HG03460 (cell line): ENCODE data around the gene OPTC.
"Not testable (repeated sequence)": the region's sequence is repeated elsewhere in the genome, so short reads cannot be mapped to it uniquely, and the experiment has no call there.

ENCODE experiments used
- ATAC-seq: cut with Tn5 transposase; IDR thresholded peaks from one replicate; pipeline ENCODE4 v1.9.1; 2021; ENCODE audit not compliant: unreplicated experiment

Gene OPTC

GRCh38 chr1:203516184-203516583, 22.2 kb downstream of the OPTC start:
- no peak for ATAC-seq

- ATAC-seq, result no peak
Measured at GRCh38 chr1:203516906-203517305, 23.0 kb downstream of the OPTC start.

GRCh38 chr1:203517426-203518110, 23.6 kb downstream of the OPTC start:
- no peak for ATAC-seq

- ATAC-seq, result not testable (repeated sequence)
Measured at GRCh38 chr1:203518139-203518538, 24.2 kb downstream of the OPTC start.

- no peak for ATAC-seq
Measured at GRCh38 chr1:203518541-203518940, 24.6 kb downstream of the OPTC start.

GRCh38 chr1:203519053-203519840, 25.3 kb downstream of the OPTC start:
- ATAC-seq, result no peak

GRCh38 chr1:203519896-203520295, 25.9 kb downstream of the OPTC start:
- ATAC-seq, result no peak

GRCh38 chr1:203520315-203520714, 26.4 kb downstream of the OPTC start:
- ATAC-seq, result no peak

- ATAC-seq, result no peak
Measured at GRCh38 chr1:203521074-203521794, 27.3 kb downstream of the OPTC start.

- no peak for ATAC-seq
Measured at GRCh38 chr1:203521812-203522211, 27.9 kb downstream of the OPTC start.

GRCh38 chr1:203522237-203522636, 28.3 kb downstream of the OPTC start:
- no peak for ATAC-seq

GRCh38 chr1:203523667-203524066, 29.7 kb downstream of the OPTC start:
- ATAC-seq, result no peak

- no peak for ATAC-seq
Measured at GRCh38 chr1:203524152-203524551, 30.2 kb downstream of the OPTC start.

- no peak for ATAC-seq
Measured at GRCh38 chr1:203524824-203525223, 30.9 kb downstream of the OPTC start.

- ATAC-seq, result no peak
Measured at GRCh38 chr1:203525685-203526084, 31.7 kb downstream of the OPTC start.

GRCh38 chr1:203526130-203526529, 32.2 kb downstream of the OPTC start:
- no peak for ATAC-seq

- ATAC-seq, result no peak
Measured at GRCh38 chr1:203526572-203526971, 32.6 kb downstream of the OPTC start.

GRCh38 chr1:203527013-203527412, 33.1 kb downstream of the OPTC start:
- ATAC-seq, result no peak

- no peak for ATAC-seq
Measured at GRCh38 chr1:203528063-203528462, 34.1 kb downstream of the OPTC start.

GRCh38 chr1:203528976-203529835, 35.3 kb downstream of the OPTC start:
- no peak for ATAC-seq

GRCh38 chr1:203531063-203531462, 37.1 kb downstream of the OPTC start:
- ATAC-seq, result no peak
